PC-3 (cell line): Measurements from ENCODE around the gene GALNT14.

ENCODE experiments used
- CTCF ChIP-seq: fragments of 300-600 bp; sonication (generic); conservative IDR thresholded peaks from 2 replicates; pipeline ENCODE4 v1.5.1; 2017; ENCODE audit warnings: antibody characterized with exemption, low read depth, mild to moderate bottlenecking, low read length
- EZH2 ChIP-seq: fragments of 300-600 bp; sonication (generic); IDR thresholded peaks from one replicate; pipeline ENCODE4 v1.6.1; 2017; ENCODE audit warnings: antibody characterized with exemption, mild to moderate bottlenecking, low read length; ENCODE audit not compliant: unreplicated experiment
- EZH2phosphoT487 ChIP-seq: fragments of 300-600 bp; sonication (generic); IDR thresholded peaks from 2 replicates; pipeline ENCODE4 v1.6.1; 2018; ENCODE audit warnings: mild to moderate bottlenecking, antibody characterized with exemption, low read length, borderline replicate concordance

- TF ChIP-seq CTCF: no peak
- no peak for TF ChIP-seq EZH2
- no peak for TF ChIP-seq EZH2phosphoT487
These were observed 143.8 kb downstream of the GALNT14 start for GRCh38 chr2:30994227-30995056.
